Chondrocyte (in vitro differentiated cells): Measurements from ENCODE around the gene PAPLN. TPM values are rescaled to one million over a fixed set of nuclear protein-coding genes. Genes with fewer than 3 reads are reported as not detected.

Source experiments
- DNase-seq: peaks from one replicate; pipeline ENCODE4 v3.0.0; 2021; ENCODE audit warnings: mixed read lengths, low spot score
- H3K27ac Mint-ChIP-seq: one replicate; pipeline ENCODE4 v1.8.0; 2021; ENCODE audit warnings: mild to moderate bottlenecking, moderate library complexity, mixed read lengths; ENCODE audit not compliant: unreplicated experiment
- H3K27me3 Mint-ChIP-seq: 2 replicates; pipeline ENCODE4 v1.8.0; 2021; ENCODE audit warnings: low read depth, mixed read lengths
- H3K36me3 Mint-ChIP-seq: 2 replicates; pipeline ENCODE4 v1.8.0; 2021; ENCODE audit warnings: low read depth, mixed read lengths
- H3K4me1 Mint-ChIP-seq: 2 replicates; pipeline ENCODE4 v1.8.0; 2021; ENCODE audit warnings: low read depth, mild to moderate bottlenecking, mixed read lengths
- H3K4me3 Mint-ChIP-seq: one replicate; pipeline ENCODE4 v1.8.0; 2021; ENCODE audit warnings: mild to moderate bottlenecking, moderate library complexity, mixed read lengths; ENCODE audit not compliant: unreplicated experiment
- H3K9me3 Mint-ChIP-seq: 2 replicates; pipeline ENCODE4 v1.8.0; 2021; ENCODE audit warnings: low read depth, mixed read lengths
- total RNA-seq: library from RNA; stranded (reverse); gene quantifications from 3 replicates; pipeline ENCODE4 v1.2.1, GENCODE V29; 2021
- TF ChIP-seq, protein P1 (sequence below): fragments of 200-600 bp; sonication (generic); IDR thresholded peaks from 2 replicates; pipeline ENCODE4 v1.5.0; 2021; ENCODE audit warnings: antibody characterized with exemption, mild to moderate bottlenecking, moderate library complexity

Gene PAPLN
- total RNA-seq, 1 donor from 2014 or later: 16.8 TPM

DNA sequence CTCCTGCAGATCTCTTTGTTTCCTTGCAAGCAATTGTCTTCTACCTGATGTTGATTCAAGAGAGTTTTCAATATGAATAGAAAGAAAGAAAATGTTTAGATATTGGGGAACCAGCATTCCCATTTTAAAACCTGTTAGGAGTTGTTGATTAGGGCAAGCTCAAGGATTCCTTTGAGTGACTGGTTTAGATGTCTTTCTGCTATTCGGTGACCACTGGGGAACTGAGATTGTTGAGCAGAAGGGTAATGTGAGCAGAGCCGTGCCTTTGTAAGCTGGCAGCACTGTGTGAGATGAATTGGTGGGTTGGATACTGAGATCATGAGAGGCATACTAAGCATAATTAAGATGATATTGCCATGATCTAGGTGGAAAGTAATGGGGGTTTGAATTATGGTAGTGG lies 39.1 kb upstream of the PAPLN start:
- TF ChIP-seq, protein P1, sequence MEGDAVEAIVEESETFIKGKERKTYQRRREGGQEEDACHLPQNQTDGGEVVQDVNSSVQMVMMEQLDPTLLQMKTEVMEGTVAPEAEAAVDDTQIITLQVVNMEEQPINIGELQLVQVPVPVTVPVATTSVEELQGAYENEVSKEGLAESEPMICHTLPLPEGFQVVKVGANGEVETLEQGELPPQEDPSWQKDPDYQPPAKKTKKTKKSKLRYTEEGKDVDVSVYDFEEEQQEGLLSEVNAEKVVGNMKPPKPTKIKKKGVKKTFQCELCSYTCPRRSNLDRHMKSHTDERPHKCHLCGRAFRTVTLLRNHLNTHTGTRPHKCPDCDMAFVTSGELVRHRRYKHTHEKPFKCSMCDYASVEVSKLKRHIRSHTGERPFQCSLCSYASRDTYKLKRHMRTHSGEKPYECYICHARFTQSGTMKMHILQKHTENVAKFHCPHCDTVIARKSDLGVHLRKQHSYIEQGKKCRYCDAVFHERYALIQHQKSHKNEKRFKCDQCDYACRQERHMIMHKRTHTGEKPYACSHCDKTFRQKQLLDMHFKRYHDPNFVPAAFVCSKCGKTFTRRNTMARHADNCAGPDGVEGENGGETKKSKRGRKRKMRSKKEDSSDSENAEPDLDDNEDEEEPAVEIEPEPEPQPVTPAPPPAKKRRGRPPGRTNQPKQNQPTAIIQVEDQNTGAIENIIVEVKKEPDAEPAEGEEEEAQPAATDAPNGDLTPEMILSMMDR: no peak
- H3K27ac Mint-ChIP-seq: no peak overlapping the region
- H3K36me3 Mint-ChIP-seq: peaks cover 35% of the 10 kb centered on the region
- no peak overlapping the region for H3K4me3 Mint-ChIP-seq
- H3K9me3 Mint-ChIP-seq: no peaks in the 10 kb centered on the region
- no peaks in the 10 kb centered on the region for H3K27me3 Mint-ChIP-seq
- no peak for DNase-seq
- H3K4me1 Mint-ChIP-seq: no peaks in the 10 kb centered on the region

DNA sequence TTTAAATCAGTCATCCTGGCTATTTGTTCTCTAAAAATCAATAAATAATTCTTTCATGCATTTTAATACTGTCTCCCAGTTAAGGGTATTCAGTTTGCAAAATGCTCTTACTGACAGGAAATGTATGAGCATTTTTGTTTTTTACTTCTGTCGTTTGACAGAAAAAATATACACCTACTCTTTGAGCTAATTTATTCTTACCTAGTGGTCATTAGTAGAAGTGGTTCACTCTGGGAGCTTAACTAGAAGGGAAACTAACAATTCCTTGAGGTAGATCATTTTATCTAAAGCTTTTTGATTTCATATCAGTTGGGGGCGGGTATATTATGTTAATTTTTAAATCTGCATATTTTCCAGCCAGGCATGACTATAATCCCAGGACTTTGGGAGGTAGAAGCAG lies 33.8 kb upstream of the PAPLN start:
- H3K27ac Mint-ChIP-seq: no peak overlapping the region
- TF ChIP-seq, protein P1: no peak
- no peaks in the 10 kb centered on the region for H3K4me1 Mint-ChIP-seq
- H3K9me3 Mint-ChIP-seq: no peaks in the 10 kb centered on the region
- no peaks in the 10 kb centered on the region for H3K27me3 Mint-ChIP-seq
- no peak for DNase-seq
- H3K36me3 Mint-ChIP-seq: peaks cover 34% of the 10 kb centered on the region
- H3K4me3 Mint-ChIP-seq: no peak overlapping the region

DNA sequence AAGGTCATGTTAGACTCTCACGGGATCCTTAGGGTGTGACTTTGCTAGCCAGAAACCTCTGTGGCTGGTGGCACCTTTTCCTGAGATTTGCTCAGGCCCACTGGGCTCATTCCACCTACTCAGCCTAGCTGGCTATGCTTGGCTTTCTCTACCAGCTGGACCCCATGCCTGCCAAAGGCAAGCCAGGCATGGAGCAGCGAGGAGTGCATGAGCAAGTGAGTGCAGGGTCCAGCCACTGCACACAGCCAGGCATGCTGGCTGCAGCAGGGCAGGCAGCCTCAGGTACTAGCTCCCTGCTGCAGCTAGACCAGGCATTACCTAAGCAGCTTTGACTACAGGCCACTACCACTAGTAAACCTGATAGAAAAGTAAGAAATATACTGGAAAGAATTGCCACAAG lies 29.7 kb upstream of the PAPLN start:
- DNase-seq: no peak
- no peak overlapping the region for H3K4me3 Mint-ChIP-seq
- peaks cover 15% of the 10 kb centered on the region for H3K36me3 Mint-ChIP-seq
- TF ChIP-seq, protein P1: no peak
- no peaks in the 10 kb centered on the region for H3K27me3 Mint-ChIP-seq
- H3K27ac Mint-ChIP-seq: no peak overlapping the region
- no peaks in the 10 kb centered on the region for H3K9me3 Mint-ChIP-seq
- peaks cover 21% of the 10 kb centered on the region for H3K4me1 Mint-ChIP-seq

DNA sequence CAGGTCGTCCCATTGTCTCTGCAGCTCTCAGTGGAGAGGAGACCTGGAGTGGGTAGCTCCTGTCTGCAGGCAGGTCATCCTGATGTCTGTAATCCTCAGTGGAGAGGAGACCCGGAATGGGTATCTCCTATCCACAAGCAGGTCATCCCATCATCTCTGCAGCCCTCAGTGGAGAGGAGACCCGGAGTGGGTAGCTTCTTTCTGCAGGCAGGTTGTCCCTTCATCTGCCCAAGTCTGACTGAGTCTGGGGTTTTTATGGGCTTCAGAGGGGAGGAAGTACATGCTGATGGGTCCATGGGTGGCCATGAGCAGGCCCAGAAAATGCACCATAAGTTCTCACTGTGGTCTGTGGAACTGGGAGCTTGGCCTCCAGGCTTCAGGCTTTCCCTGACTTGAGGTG lies 28.9 kb upstream of the PAPLN start:
- H3K9me3 Mint-ChIP-seq: no peaks in the 10 kb centered on the region
- peaks cover 21% of the 10 kb centered on the region for H3K4me1 Mint-ChIP-seq
- H3K27ac Mint-ChIP-seq: no peak overlapping the region
- no peak overlapping the region for H3K4me3 Mint-ChIP-seq
- no peaks in the 10 kb centered on the region for H3K27me3 Mint-ChIP-seq
- DNase-seq: no peak
- TF ChIP-seq, protein P1: no peak
- peaks cover 20% of the 10 kb centered on the region for H3K36me3 Mint-ChIP-seq

DNA sequence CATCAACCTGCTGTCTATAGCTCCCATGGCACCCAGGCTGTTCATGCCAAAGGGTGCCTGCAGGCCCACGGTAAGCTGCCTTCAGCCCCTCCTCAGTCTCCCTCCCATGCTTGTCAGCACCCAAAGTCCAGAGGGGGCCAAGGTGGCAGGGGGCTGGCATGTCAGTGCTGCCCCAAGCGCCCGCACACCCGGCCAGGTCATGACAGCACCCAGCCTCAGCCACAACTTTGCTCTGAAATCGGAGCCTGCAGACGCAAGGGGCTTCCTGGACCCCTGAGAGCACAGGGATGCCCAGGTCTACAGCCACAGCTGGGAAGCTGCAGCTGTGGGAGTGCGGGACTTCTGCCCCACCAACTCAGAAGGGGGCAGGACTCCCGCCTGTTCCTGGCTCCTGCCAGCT lies 28.5 kb upstream of the PAPLN start:
- no peaks in the 10 kb centered on the region for H3K27me3 Mint-ChIP-seq
- H3K36me3 Mint-ChIP-seq: peaks cover 22% of the 10 kb centered on the region
- no peak for DNase-seq
- H3K4me3 Mint-ChIP-seq: no peak overlapping the region
- peaks cover 21% of the 10 kb centered on the region for H3K4me1 Mint-ChIP-seq
- TF ChIP-seq, protein P1: no peak
- no peaks in the 10 kb centered on the region for H3K9me3 Mint-ChIP-seq
- no peak overlapping the region for H3K27ac Mint-ChIP-seq
